Hepatic stellate cell (primary cell): ENCODE data around the gene FABP1.
A peak's percentile ranks its signal among the peaks of the same experiment; 100 is the strongest.

Experiments
- DNase-seq: peaks from one replicate; pipeline ENCODE4 v3.0.0; 2011; ENCODE audit warnings: low spot score

Gene FABP1

DNA sequence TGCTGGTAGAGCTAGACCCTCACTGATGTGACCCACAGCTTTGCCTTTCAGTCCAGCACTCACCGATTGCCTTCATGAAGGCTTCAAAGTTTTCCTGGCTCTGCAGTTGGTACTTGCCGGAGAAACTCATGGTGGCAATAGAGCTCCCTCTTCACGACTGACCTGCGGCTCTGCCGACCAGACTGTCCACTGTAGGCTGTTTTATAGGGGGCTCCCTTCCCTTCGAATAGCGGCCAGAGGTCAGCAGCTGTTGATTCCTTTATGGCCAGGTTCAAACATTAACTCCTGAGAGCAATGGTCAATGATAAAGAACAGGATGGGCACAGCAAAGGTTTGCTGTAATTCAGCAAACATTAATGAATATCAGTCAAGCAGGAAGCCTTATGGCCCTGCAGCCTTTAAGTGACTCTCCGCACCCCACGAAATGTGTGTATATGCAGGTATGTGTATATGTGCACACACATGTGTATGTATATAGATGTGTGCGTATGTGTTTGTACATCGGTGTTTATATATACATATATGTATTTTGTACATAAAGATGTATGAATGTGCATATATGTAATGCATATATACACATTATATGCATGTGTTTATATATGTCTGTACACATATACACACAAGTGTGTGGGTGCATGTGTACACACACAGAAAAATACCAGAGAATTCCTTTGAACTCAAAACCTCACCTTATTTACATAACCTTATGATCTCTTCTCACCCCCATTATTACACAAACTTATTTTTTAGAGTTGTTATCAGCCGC is at the start of gene FABP1:
Gene FABP1 (minus strand): TSS at position 175 of the 766 bp plus-strand sequence. CDS start 45 bp downstream, at position 130.
- DNase-seq, result no peak

DNA sequence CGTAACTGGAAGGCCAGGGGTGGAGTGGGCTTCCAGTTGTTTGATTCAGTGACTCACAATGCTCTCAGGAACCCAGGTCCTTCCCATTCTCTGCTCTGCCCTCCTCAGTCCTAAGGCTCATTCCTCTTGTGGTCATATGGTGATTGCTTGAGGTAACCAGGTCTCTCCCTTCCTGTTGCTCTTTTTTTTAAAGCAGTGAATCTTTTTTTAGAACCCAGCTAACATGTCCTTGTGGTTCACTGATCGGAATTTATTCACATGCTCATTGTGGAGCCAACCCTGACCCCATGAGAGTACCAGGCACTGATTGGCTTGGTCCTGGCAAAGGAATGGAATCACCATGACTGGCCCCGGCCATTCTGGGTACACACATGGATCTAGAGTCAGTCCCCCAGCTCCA is 49.7 kb upstream of the FABP1 start:
- DNase-seq, result no peak

DNA sequence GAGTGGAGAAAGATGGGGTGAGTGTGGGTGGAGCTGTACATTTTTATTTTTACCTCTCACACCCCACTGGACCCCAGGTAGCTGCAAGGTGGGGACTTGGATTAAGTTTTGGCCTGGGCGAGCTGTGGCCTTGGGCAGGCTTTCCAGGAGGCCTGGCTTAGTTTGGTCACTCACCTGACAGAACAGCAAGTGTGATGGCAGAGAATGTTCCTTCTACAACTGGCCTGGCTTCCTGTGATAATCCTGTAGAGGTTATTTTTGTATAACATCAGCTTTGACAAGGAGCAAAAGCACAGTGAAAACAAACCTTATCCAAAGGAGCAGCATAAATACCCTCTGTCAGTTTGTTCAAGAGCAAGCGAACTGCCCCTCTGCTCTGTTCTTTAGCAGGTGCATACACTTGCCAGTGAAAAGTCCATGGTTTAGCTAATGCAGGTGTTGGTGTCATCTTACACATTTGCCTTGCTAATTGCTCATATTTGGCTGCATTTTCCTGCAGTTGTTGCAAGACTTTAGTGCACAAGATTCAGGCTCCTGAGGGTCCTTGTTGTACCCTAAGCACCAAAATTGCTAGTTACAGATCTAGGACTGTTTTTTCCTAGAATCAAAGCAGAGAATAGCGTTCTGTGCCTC is 48.6 kb upstream of the FABP1 start:
- no peak for DNase-seq

DNA sequence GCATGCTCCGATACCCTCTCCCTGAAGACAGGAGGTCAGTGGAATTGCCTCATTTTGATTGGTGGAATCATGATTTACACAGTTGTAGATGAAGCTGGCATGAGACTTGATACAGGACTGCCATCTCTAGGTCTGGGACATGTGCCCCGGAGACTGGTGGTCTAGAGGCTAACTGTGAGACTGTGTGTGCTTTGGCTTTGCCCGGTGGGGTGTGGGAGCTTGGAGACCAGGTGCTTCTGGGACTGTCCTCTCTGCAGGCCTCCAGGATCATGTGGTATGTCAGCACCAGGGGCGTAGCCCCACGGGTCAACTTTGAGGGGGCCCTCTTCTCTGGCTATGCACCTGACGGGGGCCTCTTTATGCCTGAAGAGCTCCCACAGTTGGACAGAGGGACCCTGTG is 45.0 kb upstream of the FABP1 start:
- DNase-seq, result no peak

DNA sequence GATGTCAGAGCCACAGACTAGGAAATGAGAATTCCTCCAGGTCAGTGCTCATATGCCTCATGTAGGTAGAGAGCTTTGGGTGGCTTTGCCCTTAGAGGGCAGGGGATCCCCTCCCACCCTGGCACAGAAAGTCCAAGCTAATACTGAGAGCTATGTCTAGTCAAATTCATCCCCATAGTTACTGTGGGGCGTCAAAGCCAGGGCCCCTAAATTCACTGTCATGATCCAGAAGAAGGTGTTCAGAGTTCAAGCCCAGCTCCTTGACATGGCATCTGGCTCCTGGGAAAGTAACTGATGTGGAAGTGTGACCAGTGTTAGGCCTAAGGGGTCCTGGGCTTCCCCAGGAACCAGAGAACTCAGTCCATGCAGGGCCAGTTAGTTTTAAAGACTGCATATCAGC is 44.1 kb upstream of the FABP1 start:
- DNase-seq, result no peak

DNA sequence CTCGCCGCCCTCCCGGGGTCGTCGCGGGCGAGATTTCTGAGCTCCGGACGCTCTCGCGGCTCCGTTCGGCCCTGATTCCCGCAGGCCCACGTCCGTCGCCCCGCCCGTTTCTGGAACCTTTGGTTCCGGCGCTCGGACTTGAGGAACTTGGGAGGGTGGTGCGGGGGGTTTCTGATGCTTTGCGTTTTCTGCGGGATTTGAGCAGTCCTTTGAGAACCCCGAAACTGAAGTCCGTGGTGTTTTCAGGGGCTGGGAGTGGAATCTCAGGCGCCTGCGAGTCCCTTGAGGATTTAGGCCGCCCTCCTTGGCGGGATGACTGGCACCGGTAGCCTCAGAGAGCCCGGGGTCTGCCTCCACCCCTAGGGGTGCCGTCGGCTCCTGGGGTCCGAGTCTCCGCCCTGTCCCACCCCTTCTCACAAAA is 42.6 kb upstream of the FABP1 start:
- no peak for DNase-seq

DNA sequence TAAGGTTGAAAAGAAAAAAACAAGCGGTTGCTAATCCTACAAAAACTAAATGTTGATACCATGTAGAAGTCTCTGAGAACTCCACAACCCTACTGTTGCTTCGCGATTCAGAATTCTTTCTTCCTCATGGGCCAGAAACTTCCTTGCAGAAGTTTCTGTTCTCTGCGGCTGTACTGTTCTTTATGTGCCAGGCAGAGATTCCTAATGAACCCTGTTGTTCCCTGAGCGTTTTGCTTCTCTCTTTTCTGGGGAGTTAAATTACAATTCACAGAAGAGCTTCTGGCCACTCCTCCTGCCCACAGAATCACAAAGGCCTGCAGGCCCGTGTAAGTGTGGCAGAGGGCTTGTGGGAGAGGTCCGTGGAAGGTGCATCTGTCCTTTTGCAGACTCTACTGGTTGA is 40.5 kb upstream of the FABP1 start:
- no peak for DNase-seq

DNA sequence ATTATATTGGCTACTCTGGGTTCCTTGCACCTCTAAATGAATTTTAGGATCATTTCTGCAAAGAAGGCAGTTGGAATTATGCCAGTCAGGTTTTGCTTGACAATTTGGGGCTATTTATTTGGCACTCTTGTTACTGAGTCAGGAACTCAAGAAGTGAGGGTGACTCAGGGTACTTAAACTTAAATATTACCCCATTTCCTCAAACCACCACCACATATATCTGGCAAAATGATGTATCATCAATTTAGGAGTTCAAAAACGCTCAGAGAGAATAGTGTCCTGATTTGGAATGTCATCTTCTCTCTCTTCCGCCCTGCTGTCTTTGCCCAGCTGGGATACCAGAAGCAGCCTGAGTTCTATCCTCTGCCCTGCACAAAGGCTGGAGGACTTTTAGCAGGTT is 39.9 kb upstream of the FABP1 start:
- DNase-seq, result no peak

DNA sequence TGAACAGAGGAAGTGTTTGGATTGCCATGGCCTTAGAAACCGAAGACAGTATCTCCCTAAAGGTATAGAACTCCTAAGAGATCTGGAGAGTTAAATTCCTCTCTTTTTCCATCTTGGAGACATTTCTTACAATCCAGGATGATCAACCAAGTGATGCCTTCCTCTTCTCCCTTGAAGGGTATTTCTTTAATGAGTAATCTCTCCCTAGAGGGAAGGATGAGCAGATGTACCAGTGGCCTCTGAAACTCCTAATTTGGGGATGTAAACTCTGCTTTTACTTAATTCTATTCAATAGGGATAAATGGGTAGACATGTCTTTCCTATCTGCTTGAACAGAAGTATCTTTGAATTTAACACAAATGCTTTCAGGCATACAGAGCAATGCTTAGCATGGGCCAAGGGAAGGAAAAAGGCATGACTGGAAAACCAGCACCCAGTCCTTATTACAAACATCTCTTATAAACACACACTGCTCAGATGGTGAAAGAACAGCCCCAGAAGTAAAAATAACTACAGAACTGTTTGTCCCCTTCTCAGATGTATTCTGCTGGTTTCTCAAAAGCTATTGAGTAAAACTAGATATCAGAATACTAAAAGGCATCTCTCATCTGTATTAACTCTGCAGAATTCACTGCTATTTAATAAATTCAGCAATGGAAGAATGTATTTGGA is 37.6 kb upstream of the FABP1 start:
- no peak for DNase-seq

DNA sequence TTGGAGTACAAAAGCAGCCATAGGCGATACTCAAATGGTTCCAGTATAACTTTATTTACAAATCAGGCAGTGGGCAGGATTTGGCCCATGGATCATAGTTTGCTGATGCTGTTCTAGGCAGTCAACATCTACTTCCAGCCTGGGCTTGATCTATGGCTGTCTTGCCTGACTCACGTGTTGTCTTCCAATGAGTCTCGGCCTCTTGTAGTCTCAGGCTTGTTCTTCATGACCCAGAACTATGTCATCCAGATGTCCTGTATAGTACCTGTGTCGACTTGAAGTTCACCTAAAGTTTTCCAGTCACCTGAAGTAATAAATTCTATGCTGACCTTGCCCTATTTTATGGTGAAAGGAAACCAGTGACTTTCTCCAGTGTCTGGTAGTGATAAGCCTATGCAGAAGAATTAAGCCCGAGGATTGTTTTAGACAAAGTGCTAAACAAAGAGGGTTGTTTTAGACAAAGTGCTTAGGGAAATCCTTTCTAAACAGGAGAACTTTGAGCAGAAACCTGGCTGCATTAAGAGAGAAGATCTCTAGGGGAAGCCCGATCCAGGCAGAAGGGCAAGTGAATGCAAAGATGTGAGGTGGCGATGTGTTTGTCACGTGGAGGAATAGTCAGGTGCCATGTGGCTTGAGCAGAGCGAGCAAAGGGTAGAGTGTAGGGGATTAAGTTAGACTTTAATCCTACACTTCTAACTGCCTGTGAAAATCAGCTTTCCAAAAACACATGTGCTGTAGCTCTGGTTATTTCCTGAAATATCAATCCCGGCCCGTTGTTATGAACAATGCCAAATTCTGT is 33.8 kb upstream of the FABP1 start:
- DNase-seq, result no peak

DNA sequence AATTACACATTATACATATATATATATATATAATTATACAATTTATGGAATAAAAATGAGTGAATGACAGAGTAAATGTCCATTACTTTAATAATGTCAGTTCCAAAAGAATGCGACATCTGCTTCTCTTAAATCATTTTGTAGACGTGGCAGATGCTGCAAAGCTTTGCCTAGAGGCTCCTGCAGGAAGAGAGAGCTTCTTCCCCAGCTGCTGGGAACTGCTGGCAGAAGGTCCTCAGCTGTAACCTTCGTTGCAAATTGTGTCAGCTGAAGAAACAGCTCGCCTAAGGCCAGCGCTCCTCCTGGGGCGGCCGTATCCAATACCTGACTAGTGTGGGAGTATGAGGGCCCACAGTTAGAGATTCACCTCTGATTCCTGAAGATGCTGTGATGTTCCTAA is 32.7 kb upstream of the FABP1 start:
- DNase-seq, result no peak

DNA sequence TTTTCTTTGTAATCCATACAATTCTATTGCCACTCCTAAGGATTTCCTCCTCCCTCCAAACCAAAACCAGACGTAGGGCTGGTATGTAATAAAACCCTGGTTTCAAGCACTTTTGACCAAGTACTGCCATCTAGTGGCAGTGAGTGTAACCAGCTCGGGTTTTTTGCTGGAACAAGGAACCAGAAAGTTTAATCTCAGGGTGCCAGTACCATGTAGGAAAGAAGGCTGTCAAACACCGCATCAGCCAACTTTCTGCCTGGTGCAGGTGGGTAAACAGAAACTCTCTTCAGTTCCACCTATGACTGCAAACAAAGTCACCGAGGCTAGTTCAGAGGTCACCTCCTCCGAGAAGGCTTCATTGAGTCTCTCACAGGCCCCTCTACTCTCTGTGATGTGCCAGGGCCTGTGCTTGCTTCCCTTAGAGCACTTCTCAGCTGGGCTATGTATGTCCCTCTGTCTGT is 32.1 kb upstream of the FABP1 start:
- peak; percentile 61 for DNase-seq

DNA sequence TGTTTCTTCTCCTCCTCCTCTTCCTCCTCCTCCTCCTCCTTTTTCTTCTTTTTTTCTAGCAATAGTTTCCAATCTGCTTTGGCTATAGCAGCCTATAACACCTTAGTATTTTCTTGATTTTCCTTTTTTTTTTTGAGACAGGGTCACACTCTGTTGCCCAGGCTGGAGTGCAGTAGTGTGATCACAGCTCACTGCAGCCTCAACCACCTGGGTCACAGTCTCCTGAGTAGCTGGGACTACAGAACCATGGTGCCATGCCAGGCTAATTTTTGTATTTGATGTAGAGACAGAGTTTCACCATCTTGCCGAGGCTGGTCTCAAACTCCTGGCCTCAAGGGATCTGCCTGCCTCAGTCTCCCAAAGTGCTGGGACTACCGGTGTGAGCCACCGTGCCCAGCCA is 31.6 kb upstream of the FABP1 start:
- no peak for DNase-seq

DNA sequence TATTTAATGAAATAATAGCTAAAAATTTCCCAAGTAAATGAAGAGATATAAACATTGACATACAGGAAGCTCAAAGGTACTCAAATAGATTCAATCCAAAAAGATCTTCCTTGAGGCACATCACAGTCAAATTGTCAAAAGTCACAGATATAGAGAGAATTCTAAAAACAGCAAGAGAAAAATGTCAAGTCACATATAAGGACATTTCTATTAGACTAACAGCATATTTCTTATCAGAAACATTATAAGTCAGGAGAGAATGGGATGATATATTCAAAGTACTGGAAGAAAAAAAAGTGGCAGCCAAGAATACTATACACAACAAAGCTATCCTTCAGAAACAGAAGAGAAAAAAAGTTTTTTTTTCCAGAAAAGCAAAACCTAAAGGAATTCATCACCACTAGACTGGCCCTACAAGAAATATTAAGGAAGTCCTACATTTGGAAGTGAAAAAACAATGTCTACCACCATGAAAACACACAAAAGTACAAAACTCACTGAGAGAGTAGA is 21.1 kb upstream of the FABP1 start:
- DNase-seq, result no peak

DNA sequence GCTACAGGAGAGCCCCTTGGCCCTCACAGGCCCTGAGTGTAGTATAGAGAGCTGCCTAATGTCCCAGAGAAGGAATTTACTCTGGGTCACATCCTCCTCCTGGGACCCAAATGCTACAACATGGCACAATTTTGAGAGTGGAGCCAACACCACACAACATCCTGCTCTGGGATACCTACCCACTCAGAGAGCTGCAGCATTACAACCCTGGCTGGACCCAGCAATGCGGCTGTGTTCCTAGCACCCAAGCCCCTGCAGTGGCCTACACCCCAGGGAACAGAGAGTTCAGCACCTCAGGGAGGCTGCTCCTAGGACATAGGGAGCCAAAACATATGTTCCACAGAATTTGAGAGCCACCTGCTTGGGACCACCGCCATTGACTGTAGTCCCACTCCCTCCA is 19.3 kb upstream of the FABP1 start:
- no peak for DNase-seq

DNA sequence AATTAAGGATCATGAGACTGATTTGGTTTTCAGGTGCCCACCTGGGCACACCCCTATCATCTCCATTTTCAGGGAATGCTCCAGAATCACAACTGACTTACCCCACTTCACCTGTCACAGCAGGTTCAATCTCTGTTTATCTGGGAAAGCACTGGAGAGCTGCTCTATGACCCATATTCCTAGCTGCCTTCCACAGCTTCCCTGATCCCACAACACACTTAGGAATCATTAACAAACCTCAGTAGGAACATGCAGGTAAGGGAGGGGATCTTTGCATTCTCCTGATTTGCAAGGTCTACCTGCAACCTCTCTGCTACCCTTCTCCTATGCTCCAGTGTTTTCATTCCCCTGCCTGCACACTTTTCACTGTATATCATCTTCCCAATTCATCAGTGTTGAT is 18.7 kb upstream of the FABP1 start:
- DNase-seq, result no peak

DNA sequence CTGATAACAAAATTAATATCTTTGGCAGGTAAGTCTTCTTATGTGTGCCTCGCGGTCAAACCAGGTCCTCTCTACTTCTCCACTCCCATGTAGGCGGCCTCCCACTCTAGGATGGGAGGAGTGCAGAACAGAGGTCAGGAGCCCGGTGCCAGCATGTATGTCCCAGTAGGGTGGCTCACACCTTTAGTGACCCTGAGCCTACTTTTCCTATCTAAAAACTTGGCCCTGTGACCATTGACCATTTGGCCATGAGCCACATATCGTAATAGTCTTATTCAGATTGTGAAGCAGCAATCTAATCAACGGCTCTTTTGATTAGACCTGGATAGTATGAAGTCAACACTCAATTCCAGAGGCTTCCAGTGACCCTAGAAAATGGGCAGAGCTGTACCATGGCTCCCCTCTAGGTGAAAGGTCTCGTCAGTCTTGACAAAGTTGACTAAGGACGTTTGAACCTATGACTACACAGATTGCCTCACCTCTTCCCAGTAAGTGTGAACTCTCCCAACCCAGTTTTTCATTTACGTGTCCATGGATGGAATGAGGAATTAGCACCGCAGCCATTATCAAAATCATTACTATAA is 17.1 kb upstream of the FABP1 start:
- no peak for DNase-seq

DNA sequence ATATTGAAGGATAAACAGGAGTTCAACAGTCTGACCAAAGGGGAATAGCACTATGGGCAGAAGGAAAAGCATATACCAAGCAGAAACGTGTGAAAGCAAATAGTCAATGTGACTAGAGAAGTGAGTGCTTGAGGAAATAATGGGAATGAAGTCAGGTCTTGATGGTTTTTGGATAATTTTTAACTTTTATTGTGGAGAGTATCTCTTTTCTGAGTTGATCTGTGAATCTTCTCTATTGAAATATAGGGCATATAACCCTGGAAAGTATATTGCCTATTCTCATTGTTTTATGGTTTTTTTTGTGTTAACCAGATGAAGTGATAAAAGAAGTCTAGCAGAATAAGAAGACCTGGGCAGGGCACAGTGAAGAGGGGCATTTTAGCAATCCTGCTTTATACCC is 16.4 kb upstream of the FABP1 start:
- DNase-seq, result no peak

DNA sequence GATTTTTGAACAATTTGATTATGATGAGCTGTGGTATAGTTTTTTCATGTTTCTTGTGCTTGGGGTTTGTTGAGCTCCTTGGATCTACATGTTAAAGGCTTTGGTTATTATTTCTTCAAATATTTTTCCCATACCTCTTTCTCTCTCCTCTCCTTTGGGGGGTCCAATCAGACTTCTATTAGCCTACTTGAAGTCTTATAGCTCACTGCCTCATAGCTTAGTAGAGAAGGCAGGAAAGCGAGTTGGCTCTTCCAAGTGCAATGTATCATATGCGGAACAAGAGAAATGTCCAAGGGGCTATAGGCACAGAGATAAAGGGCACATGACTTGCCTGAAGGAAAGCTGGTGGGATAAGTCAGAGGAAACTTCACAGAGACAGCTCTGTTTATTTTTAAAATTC is 14.1 kb upstream of the FABP1 start:
- no peak for DNase-seq

DNA sequence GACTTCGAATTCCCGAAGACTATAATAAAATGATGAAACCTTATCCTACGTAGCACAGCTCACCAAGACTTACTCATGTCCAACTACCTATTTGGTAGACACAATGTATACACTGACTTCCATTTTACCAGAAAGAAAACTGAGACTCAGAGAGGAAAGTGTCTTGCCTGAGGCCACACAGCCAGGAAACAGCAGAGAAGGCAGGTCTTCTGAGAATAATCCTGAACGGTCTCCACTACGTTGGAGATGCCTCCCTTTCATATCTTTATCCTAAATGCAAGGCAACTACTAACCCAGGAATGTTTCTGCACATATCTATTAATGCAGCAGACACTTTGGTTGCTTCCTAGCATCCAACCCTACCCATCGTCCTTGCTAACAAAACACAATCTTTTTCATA is 11.9 kb upstream of the FABP1 start:
- no peak for DNase-seq

DNA sequence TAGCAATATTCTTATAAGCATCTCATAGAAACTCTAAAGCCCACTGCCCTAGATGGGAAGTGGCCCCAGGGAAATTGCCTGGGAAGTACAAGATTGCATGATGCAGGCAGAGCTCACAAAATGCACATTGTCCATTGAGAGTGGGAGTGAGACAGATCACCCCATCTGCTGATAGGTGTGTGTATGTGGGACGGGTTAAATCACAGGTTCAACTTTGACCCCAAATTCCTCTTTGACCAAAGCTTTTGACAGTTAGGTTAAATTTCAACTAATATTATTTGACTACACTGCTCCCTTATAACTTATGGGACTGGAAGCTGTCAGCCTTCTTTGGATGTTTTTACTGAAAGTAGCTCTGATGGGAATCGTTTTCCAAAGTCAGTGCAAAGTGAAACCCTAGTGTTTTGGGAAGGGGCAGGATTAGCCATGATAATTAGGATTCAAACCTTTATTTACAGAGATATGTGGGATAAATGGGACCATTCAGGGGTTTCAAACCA is 11.4 kb upstream of the FABP1 start:
- no peak for DNase-seq

DNA sequence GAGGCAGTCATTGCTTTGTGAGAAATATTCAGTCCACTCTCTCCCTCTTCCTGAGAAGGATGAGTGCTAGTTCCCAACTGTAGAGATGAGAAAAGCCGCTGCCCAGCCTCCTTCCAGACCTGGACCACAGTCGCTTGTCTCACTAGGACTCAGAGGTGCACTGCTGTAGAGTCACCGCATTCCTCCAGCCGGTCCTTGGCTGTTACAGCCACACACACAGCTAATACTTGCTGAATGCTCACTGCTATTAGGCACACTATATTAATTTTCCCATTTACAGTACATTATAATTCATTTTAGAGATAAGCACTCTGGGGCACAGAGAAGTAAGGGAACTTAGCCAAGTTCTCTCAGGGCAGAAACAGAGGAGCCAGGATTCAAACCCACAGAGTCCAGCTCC is 10.0 kb upstream of the FABP1 start:
- no peak for DNase-seq
